Measurements from ENCODE around the gene LGALS1.

DNA sequence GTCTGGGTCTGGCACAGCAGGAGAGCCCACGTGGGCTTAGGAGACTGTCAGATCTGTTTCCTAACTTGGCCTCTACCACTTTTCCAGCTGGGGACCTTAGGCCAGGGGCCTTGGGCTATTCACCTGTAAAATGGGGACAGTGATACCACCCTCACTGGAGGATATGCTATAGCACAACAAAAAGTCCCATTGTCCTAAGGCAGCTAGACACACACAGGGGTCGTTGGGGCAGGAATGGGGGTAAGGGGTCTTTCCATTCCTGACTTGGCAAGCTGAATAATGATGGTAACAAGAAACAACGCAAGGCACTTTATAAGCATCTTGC, 38.5 kb upstream of the LGALS1 start:
- TF ChIP-seq POLR2A (IDR thresholded peaks at IDR 0.05; ENCODE audit: low read depth, low read length) (no peak), POLR2AphosphoS5 (IDR thresholded peaks at IDR 0.05; ENCODE audit: low read depth, low read length) (no peak)
